Measurements from ENCODE around the gene RASA3.
"Not testable (repeated sequence)": the region's sequence is repeated elsewhere in the genome, so short reads cannot be mapped to it uniquely, and the experiment has no call there.

- not testable (repeated sequence) for TF ChIP-seq ELK1 (CRISPR knock-in tag; IDR thresholded peaks at IDR 0.05); DPF2 (IDR thresholded peaks at IDR 0.05); CEBPB (tag; IDR thresholded peaks at IDR 0.05); CTCF (IDR thresholded peaks at IDR 0.05 in 2 of 3, conservative IDR thresholded peaks at IDR 0.05 in 1 of 3; ENCODE audit: insufficient read depth in 2 of 3, low read depth in 1 of 3, low read length in 3 of 3); ZNF695 (CRISPR knock-in tag; IDR thresholded peaks at IDR 0.05); POLR2A (conservative IDR thresholded peaks at IDR 0.05); FOXJ3 (CRISPR knock-in tag; IDR thresholded peaks at IDR 0.05); NFRKB (IDR thresholded peaks at IDR 0.05; ENCODE audit: low read depth); MAFK (IDR thresholded peaks at IDR 0.05; ENCODE audit: low read length); EP300 (IDR thresholded peaks at IDR 0.05; ENCODE audit: low read length); NFIX (CRISPR knock-in tag; IDR thresholded peaks at IDR 0.05; ENCODE audit: low read depth); CREB1 (IDR thresholded peaks at IDR 0.05); CREB1 (CRISPR knock-in tag; IDR thresholded peaks at IDR 0.05)
Observed at GRCh38 chr13:114098689-114099056, 33.8 kb downstream of the RASA3 start.

All from K562 (cell line).